GM18951 (cell line): ENCODE data around the gene ZNF597.
A peak's percentile ranks its signal among the peaks of the same experiment; 100 is the strongest.

ENCODE experiments used
- POLR2A ChIP-seq: IDR thresholded peaks from 4 replicates; pipeline ENCODE4 v1.6.1; 2011; ENCODE audit warnings: mild to moderate bottlenecking; ENCODE audit not compliant: insufficient read length, insufficient read depth; ENCODE audit errors: extremely low read depth
- in situ Hi-C: fragments of 300-500 bp; cut with MboI; formaldehyde crosslinking; loops from one replicate; pipeline ENCODE4 v1.12.0; 2022; ENCODE audit warnings: low sequenced_read_pairs, mixed read lengths, inconsistent platforms; ENCODE audit not compliant: unreplicated experiment

Gene ZNF597

GRCh38 chr16:3457434-3458252, 14.3 kb upstream of the ZNF597 start:
- TF ChIP-seq POLR2A: peak; percentile 81
- in situ Hi-C loops: no loop called here

- in situ Hi-C loops: no loop called here
- no peak for TF ChIP-seq POLR2A
Measured at GRCh38 chr16:3454631-3455147, 11.4 kb upstream of the ZNF597 start.

DNA sequence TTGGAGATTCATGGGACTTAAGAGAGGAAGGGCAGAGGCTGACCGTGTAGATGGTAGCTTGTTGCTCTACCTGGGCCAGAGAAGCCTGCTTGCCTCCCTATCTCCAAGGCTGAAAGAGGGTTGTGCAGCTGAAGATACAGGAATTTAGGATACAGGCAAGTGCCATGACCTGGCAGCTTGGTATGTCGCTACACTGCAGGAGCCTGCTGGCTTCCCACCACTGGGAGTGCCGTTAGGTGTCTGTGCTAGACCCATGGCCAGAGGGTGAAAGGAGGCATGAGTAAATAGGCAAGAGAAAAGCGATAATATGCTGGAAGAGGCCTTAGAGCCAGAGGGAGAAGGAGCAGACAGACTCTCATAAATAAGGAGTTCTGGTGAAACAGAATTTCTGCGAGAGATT, 10.8 kb upstream of the ZNF597 start:
- TF ChIP-seq POLR2A: no peak
- in situ Hi-C loops: no loop called here

- TF ChIP-seq POLR2A: no peak
- in situ Hi-C loops: no loop called here
Measured at GRCh38 chr16:3444032-3444388, 706 bp upstream of the ZNF597 start.

- in situ Hi-C loops: no loop called here
- TF ChIP-seq POLR2A: no peak
Measured at GRCh38 chr16:3439637-3440036, 3.7 kb downstream of the ZNF597 start.

- in situ Hi-C loops: no loop called here
- TF ChIP-seq POLR2A: no peak
Measured at GRCh38 chr16:3434373-3434772, 8.9 kb downstream of the ZNF597 start.

- TF ChIP-seq POLR2A: no peak
- in situ Hi-C loops: no loop called here
Measured at GRCh38 chr16:3431779-3432219, 11.5 kb downstream of the ZNF597 start.

- no peak for TF ChIP-seq POLR2A
- in situ Hi-C loops: no loop called here
Measured at GRCh38 chr16:3413730-3414379, 29.4 kb downstream of the ZNF597 start.

- TF ChIP-seq POLR2A: no peak
- in situ Hi-C loops: no loop called here
Measured at GRCh38 chr16:3408561-3409197, 34.6 kb downstream of the ZNF597 start.

DNA sequence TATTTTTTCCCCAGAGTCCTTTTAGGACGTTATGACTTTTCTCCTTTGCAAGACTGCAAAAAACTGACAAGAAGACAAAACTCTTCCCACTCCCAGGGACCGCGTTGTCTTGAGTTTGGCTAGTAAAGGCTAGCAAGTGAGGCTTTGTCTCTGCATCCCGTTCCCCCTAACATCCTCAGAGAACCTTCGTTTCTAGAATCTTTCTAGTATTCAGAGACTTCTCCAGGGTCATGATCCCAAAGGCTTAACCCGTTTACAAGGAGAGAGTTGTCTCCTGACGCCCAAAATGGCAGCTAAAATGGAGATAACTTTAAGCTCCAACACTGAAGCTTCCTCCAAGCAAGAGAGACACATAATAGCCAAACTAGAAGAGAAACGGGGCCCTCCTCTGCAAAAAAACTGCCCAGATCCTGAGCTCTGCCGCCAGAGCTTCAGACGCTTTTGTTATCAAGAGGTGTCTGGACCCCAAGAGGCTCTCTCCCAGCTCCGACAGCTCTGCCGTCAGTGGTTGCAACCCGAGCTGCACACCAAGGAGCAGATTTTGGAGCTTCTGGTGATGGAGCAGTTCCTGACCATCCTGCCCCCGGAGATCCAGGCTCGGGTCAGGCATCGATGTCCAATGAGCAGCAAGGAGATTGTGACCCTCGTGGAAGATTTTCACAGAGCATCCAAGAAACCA, 41.4 kb downstream of the ZNF597 start:
- in situ Hi-C loops: no loop called here
- no peak for TF ChIP-seq POLR2A

GRCh38 chr16:3400779-3401688, 42.3 kb downstream of the ZNF597 start, which contains the start of the genes ZNF174 and ZSCAN32:
TSS of gene ZNF174 (plus strand) at chr16:3401215. CDS start at chr16:3402005, 790 bp downstream.
TSS of gene ZSCAN32 (minus strand) at chr16:3401004. CDS start at chr16:3397557, 3,447 bp downstream.
- peak; percentile 95 for TF ChIP-seq POLR2A
- in situ Hi-C loops: no loop called here

DNA sequence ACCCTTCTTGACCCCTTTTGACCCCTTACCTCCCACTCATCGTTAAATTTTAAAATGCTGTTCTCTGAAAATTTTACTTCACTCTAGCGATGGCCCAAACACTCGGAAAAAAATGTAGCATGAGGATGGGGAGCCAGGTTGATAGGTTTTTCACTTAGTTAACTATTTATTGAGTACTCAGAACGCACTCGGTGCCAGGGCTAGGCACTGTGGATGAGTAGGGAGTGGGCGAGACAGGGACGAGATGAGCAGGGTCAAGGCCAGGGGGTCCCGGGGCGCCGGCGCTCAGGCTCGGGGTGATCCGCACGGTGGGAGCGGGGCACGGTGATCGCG, 42.9 kb downstream of the ZNF597 start:
- no peak for TF ChIP-seq POLR2A

More for the DNA sequence above, 42.9 kb downstream of the ZNF597 start:
- in situ Hi-C loops: no loop called here
